ENCODE results near the gene EPHX1.
"Not testable (repeated sequence)": the region's sequence is repeated elsewhere in the genome, so short reads cannot be mapped to it uniquely, and the experiment has no call there.

The EPHX1 gene

DNA sequence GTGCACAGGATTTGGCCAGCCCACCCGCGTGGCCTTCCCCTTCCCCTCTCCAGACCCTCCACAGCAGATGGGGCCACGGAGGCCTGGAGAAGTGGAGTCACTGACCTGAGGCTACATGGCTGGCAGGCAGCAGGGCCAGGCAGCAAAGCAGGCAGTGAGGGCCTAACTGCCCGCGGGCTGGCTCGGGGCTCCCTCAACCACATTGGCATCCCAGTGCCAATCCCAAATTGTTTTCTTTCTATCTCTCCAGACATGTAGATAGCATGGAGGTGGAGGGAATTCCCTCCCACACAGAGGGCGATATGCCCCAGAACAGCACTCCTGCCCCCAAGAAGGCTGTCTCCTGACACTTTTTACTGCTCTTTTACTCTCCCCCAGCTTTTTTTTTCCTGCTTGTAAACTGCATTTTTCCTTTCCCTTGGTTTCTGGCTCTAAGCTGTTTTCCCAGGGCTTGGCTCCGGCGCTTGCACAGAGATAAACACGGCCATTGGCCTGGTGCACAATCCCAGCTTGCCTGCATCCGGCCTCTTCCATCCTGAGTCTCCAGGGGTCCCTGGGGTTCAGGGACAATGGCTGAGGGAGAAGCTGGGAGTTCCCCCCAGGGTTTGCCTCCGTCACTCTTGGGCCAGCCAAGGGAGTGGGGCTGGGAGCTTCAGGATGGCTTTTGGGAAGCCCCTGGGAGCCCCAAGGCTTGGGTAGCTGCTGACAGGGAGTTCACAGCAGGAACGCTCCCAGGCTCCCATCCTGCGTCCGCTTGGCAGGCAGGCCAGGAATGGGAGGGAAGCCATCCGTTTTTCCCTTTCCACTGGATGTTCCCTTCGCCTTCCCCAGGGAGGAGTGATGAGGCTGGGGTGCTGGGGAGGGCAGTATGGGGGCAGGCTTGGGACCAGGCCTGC, 7.0 kb downstream of the EPHX1 start:
- DNase-seq (ENCODE audit: low read depth) = no peak

DNA sequence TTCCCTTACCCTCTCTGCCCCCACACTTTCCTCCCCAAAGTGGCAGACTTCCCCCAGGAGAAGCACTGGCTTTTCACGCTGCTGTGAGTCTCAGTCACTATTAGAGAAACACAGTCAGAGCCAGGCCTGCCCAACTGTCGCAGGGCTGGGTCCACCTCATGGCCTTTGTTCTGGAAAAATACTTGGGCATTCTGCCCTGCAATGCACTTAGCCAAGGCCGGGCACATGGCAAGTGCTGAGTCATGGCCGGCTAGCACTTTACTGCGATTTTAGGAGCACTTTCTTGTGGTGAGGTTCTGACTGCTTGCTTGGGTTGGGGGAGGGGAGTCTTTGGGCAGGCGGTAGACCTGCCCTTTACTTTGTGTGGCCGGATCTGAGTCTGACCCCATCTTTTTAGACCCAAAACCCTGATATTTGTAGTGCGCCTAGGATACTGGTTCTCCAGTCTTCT, 7.7 kb downstream of the EPHX1 start:
- peak; percentile 88 for DNase-seq (ENCODE audit: low read depth)

DNA sequence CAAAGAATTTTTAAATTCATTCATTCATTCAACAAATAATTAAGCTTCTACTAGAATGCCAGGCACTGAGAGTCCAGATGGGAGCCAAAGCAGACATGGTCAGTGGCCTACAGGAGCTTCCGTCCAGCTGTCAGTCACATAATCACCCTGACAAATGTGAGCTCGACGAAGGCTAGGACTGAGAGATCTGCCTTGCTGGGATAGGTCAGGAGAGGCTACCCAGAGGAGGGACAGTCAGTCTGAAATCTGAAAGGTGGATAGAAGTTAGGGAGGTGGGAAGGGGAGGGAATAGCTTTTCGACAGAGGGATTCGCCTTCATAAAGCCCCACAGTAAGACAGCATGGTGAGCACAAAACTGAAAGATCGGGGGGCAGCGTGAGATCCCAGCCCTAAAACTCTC, 8.3 kb downstream of the EPHX1 start:
- no peak for DNase-seq (ENCODE audit: low read depth)

DNA sequence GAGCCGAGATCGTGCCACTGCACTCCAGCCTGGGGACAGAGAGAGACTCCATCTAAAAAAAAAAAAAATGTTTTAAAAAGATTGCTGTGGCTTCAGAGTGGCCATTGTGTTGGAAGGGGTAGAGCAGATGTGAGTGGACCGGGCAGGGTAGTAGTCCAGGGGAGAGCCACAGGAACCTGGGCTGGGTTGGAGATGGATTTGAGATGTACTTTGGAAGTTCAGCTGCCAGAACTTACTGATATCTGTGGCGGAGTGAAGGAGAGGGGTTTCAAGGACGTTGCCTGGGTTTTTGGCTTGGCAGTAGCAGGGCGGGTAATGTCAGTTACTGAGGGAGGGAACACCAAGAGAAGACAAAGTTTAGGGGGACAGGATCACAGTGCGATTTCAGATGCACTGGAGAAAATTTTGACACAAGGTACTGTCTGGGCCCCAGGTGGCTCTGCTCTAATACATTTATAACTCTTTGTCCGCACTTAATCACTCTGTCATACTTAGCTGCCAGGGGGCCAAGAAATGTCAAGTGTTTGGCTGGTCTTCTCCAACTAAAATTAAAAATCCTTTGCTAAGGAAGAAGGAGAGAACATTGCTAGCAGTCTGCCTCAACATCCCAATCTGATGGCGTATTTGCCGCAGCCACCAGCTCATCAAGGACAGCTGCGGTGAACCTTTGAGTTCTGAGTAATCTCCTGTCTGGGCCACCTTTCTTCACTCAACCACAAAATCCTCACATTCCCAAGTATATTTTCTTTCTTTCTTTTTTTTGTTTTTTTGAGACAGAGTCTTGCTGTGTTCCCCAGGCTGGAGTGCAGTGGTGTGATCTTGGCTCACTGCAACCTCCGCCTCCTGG, 9.6 kb downstream of the EPHX1 start:
- DNase-seq (ENCODE audit: low read depth) = no peak

DNA sequence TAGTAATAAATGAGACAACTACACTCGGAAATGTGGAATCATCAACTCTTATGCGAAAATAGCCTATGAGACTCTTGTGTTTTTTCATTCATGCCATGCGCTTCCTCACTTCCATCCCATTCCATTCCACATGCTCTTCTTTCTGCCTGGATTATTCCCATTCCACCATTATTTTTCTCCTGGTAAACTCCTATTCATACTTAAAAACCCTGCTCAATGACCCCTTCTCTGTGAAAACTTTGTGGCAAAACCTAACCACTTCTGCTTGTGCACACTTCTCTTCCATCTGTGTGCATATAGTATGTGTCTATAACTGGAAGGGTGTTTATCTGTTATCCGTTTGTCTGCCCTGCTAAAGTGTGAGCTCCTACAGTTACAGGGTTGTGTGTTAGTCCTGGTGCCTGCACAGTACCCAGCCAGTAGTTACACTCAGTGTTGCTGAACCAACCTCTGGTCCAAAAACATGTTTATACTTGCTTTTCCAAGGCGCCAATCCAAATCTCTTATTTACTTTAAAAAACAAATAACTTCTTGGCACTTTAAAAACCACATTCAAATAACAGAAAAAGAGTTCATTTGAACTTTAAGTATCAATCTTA, 10.7 kb downstream of the EPHX1 start:
- no peak for DNase-seq (ENCODE audit: low read depth)

DNA sequence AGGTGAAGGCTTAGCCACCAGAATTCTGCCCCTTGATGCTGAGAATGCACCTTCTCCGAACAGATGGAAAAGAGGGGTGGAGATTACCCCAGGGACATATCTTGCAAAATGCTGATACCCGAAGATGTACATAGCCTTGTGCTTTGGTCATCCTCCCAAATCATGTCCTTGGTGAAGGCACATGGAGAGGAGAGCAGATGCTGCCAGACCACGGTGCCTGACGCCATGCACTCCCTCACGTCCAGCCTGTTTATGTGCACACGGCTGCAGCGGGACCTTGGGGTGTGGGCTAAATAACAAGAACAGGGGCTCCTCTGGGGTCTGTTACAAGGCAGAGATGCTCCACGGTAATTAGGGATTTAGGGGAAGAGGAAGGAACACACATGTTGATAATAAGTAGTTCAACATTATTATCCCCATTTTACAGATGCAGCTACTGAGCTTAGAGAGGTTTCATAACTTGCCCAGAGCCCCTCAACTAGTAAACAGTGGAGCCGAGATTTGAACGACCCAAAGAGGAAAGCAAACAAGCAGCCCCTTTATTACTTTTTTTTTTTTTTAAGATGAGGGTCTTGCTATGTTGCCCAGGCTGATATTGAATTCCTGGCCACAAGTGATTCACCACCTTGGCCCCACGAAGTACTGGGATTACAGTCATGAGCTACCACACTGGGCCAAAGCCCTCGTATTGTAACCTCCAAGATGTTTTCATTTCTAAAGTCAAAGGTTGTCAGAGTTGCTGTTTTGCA, 12.9 kb downstream of the EPHX1 start:
- no peak for DNase-seq (ENCODE audit: low read depth)

DNA sequence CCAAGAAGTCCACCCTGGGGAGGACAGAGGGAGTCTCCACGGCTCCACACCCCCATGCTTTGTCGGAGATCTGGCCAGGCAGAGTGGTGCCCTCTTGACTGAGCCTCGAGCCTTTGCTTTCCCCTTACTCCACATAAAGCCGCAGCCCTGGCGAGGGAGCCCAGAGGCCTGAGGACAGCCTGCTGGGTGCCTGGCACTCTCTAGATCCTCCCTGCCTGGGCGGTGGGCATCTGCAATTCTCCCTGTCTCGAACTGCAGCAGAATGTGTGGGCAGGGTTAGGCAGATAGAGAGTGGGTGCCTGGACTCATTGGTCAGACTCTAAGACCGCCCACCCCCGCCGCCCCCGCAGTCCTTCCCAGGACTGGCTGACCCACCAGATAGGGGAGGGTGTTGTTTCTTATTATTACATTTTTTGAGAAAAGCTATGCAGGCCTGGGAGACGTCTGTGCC, 13.9 kb downstream of the EPHX1 start:
- DNase-seq (ENCODE audit: low read depth) = no peak

DNA sequence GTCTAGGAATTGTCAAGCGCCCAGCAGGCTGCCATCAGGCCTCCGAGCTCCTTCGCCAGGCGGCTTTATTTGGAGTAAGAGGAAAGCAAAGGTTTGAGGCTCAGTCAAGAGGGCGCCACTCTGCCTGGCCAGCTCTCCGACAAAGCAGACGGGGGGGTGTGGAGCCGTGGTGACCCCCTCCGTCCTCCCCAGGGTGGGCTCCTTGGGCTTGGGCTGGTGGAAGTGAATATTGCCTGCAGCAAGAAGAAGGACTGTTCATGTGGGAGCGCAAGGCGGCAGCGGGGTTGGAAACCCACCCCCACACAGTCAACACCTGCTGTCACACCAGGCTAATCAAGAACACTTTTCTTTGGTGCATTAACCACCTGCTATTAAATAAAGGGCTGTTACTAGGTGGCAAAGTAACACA, 14.6 kb downstream of the EPHX1 start:
- DNase-seq (ENCODE audit: low read depth) = no peak

DNA sequence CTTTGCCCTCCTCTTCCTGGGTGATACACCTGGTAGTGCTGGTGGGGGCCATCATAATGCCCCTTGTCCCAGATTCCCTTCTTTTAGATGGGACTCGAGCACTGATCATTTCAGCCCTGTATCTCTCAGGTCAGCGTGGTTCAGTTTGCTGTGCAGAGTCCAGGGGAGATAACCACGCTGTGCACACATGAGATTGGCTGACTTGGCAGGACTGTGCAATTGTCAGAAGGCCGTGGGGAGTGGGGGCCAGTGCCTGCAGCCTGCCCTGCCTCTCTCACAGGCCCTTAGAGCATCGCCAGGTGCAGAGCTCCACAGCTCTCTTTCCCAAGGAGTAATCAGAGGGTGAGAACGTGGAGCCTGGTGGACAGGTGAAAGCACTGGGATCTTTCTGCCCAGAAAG, 15.2 kb downstream of the EPHX1 start:
- no peak for DNase-seq (ENCODE audit: low read depth)

DNA sequence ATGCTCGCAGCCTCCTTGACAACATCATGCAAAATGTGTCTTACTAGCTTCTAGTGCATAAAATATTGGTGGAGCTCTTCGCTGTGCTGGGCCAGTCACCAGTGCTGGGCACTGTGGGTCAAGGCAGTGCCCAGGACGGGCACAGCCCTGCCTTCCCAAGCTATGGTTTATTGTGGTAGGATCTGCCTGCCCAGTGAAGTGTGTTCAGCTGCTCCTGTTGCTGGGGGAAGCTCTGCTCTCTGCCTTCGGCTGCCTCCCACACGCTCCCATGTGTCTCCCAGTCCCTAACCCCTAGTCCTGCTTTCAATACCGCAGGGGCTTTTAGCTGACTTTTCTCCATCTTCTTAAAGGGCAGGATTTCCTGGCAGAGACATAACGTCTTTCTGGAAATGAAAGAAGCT, 15.7 kb downstream of the EPHX1 start:
- DNase-seq (ENCODE audit: low read depth) = no peak

DNA sequence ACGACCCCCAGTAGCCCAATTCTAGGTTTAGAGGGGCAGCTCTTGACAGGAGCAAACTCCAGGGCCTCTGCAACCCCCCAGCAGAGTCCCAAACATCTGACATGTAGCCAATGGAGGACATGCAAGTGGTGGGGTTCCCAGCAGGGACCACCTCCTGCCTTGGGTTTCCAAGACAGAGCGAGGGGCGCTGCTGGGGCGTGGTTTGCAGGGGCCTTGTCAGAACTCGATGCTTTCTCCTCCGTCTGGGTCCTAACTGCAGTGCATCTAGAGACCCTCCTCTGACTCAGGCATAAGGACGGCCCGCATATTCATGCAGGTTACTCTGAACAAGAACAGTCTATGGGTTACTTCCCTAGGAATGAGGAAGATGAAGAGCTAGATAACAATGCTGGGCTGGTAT, 17.2 kb downstream of the EPHX1 start:
- DNase-seq (ENCODE audit: low read depth) = no peak

DNA sequence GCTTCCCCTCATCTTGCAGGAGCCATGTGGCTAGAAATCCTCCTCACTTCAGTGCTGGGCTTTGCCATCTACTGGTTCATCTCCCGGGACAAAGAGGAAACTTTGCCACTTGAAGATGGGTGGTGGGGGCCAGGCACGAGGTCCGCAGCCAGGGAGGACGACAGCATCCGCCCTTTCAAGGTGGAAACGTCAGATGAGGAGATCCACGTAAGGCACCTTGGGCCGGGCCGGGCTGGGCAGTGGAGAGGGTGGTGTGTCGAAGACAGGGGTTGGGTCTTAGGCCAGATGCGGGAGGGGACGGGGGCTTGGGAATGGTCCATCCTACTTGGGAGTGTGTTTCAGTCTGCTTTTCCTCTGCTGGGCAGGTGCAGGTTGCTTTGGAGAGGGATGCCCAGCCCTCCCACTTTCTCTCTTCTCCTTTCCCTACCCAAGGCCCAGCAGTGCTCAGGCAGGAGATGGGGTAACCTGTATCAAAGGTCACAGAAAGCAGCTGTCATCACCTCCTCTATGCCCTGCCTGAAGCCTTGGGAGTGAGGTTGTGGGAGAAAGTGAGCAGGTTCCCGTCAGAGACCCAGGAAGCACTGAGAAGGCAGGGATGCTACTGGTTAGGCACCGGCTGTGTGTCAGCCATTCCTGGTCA, 18.9 kb downstream of the EPHX1 start:
- DNase-seq (ENCODE audit: low read depth) = no peak

DNA sequence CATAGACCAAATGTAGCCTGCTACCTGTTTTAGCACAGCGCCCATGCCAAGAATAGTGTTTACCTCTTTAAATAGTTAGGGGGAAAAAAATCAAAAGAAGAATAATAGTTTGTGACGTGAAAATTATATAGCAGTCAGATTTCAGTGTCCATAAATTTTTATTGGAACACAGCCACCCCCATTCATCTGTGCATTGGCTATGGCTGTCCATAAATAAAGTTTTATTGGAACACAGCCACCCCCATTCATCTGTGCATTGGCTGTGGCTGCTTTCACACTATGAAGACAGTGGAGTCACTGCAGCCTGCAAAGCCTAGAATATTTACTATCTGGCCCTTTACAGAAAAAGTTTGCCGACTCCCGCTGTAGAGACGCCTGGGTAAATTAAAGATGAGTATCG, 20.9 kb downstream of the EPHX1 start:
- DNase-seq (ENCODE audit: low read depth) = no peak

DNA sequence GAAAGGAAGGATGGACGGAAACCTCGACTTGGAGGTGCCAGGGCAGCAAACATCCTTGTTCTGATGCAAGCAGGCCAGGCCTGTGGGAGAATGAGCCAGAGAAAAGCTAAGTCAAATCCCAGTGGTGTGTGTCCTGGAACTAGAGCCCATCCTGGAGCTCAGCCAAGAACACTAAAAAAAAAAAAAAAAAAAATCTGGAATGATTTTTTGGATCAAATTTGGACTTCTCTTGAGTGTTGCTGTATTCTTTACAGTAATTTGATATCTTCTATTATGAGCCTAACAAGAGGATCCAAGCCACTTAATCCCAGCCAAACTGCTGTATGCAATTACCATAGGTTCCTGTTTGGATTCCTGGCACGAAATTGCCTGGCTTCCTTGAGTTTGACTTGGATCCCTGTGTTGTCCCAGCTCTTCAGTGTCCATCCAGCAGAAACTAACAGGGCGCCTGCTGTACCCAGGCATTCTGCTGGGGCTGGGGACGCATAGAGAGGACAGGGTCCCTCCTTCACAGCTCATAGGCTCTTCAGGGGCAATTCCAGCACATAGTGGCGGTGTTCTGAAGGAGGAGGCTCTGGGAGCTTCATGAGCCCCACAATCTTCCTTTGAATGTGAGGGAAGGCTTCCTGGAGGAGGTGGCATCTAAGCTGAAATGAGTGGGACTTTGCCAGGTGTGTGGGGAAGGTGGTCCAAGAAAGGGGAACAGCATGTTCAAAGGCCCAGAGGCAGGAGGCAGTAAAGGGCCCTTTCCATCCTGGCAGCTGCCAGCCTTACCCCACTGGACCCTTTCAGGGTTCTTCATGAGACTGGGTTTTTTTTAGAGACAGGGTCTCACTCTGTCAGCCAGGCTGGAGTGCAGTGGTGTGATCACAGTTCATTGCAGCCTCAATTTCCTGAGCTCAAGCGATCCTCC, 24.7 kb downstream of the EPHX1 start:
- peak; percentile 83 for DNase-seq (ENCODE audit: low read depth)

DNA sequence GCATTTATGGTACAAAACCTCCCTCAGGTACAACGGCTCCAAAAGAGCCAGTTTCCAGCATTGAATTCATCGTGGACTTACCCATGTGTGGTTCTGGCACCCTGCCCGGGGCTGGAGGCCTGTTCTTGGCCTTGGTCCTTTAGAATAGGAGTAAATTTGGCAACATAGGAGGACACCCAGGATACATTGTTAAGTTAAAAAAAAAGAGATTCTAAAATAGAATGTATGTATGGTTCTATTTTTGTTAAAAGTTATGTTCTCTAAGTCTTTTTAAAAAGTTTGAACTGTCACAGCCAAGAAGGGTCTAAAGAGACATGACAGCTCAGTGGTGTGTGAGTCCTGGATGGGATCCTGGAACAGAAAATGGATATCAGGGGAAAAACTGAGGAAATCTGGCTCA, 25.9 kb downstream of the EPHX1 start:
- DNase-seq (ENCODE audit: low read depth) = no peak

DNA sequence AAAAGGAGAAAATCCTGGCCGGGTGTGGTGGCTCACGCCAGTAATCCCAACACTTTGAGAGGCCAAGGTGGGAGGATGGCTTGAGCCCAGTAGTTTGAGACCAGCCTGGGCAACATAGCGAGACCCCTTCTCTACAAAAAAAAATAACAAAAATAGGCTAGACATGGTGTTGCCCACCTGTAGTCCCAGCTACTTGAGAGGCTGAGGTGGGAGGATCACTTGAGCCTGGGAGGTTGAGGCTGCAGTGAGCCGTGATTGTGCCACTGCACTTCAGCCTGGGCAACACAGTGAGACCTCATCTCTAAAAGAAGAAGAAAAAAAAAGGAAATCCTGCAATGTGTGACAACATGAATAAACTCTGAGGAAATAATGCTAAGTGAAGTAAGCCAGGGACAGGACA, 26.4 kb downstream of the EPHX1 start:
- not testable (repeated sequence) for DNase-seq (ENCODE audit: low read depth)

DNA sequence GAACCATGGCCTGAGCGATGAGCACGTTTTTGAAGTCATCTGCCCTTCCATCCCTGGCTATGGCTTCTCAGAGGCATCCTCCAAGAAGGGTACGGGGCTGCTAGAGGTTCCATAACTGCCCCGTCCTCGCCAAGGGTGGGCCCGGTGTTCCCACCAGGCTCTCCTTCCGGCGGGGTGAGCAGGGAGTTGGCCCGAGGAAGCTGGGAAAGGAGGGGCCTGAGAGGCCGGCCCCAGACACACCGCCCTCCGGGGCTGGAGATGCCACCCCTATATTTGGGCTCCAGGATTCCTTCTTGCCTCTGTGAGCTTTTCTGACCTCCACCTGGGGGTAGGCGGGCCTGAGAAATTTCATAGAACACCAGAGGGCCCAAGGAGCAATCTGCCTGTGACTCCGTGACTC, 28.9 kb downstream of the EPHX1 start:
- DNase-seq (ENCODE audit: low read depth) = no peak

DNA sequence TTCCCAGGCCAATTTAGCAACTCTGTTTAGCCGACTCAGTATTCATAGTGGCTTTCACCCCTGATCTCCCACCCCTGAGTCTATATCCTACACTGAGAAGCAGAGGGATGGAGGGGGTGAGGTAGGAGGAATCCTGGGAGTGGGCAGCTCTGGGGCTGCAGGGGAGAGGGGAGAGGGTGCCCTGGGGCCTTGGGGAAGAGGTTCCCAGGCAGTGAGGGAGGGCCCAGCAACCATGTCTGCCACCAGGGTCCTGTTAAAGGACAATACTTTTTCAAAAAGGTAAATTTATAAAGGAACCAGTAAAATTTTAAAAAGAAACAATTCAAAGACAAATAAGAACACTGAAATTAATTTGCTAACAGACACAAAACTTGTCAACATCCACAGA, 30.3 kb downstream of the EPHX1 start:
- DNase-seq (ENCODE audit: low read depth) = no peak

DNA sequence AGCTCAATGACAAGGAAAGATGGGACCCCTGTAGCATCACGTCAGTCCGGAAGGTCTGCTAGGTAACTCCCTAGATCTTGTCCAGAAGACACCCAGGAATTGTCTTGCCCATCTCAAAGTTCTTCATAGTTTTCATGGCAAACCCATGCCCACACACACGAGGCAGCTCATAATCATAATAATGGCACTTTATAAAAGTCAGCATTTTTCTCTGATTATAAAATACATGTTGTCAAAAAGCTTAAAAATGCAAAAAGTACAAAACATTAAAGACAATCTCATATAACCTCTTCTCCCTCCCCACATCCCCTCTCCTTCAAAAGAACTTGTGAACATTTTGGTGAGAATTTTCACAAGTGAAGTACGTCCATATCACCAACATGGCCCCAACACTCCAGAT, 30.8 kb downstream of the EPHX1 start:
- no peak for DNase-seq (ENCODE audit: low read depth)

DNA sequence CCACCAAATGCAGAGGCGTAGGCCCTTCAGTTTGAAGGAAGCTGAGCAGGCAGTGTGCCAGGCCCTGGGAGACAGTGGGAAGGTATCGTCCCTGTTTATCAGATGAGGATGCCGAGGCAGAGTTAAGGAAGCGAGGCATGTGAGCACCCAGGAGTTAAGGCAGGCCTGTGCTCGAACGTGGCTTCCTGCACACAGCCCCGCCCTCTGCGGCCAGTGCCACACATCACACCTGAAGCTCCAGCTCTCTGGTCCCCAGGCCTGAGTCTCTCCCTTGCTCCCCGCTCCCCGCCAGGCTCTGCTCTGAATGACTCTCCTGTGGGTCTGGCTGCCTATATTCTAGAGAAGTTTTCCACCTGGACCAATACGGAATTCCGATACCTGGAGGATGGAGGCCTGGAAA, 32.1 kb downstream of the EPHX1 start:
- DNase-seq (ENCODE audit: low read depth) = no peak
